ENCODE data around the gene RAB18.

DNA sequence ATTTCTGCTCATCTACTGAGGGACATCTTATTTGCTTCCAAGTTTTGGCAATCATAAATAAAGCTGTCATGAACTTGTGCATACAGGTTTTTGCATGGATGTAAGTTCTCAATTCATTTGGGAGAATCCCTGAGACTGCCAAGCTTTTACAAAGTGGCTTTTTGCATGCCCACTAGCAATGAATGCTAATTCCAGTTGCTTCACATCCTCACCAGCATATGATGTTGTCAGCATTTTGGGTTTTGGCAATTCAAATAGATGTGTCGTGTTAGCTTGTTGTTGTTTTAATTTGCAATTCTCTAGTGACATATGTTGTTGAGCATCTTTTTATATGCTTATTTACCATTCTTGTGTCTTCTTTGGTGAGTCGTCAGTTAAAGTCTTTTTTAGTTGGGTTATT lies 57.2 kb downstream of the RAB18 start:
- TF ChIP-seq, protein P1, sequence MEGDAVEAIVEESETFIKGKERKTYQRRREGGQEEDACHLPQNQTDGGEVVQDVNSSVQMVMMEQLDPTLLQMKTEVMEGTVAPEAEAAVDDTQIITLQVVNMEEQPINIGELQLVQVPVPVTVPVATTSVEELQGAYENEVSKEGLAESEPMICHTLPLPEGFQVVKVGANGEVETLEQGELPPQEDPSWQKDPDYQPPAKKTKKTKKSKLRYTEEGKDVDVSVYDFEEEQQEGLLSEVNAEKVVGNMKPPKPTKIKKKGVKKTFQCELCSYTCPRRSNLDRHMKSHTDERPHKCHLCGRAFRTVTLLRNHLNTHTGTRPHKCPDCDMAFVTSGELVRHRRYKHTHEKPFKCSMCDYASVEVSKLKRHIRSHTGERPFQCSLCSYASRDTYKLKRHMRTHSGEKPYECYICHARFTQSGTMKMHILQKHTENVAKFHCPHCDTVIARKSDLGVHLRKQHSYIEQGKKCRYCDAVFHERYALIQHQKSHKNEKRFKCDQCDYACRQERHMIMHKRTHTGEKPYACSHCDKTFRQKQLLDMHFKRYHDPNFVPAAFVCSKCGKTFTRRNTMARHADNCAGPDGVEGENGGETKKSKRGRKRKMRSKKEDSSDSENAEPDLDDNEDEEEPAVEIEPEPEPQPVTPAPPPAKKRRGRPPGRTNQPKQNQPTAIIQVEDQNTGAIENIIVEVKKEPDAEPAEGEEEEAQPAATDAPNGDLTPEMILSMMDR (IDR thresholded peaks at IDR 0.05; ENCODE audit: insufficient read depth, low read length, poor library complexity, severe bottlenecking): no peak
- no peak for TF ChIP-seq EZH2phosphoT487 (conservative IDR thresholded peaks at IDR 0.05; ENCODE audit: low read length)
